Measurements from ENCODE around the gene PLGRKT.
"Not testable (repeated sequence)": the region's sequence is repeated elsewhere in the genome, so short reads cannot be mapped to it uniquely, and the experiment has no call there.

The PLGRKT gene

DNA sequence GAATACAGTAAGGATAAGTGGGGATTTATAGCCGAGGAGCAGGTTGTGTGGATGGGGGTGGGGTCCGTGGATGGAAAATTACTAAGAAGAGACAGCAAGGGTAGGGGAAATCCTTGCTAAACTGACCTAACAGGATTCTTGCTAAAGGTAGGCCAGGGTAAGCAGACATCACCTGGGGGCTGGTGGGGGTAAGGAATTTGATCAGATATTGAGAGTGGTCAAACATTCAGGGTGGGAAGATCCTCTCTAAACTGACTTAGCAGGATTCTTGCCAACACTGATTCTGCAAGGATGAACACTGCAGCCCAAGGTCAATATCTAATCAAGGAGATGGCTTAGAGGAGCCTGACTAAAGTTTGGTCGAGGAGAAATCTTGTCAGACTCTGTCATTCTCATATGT lies 2.7 kb upstream of the PLGRKT start:
- H3K4me3 ChIP-seq, result no peak overlapping the region
- no peak for DNase-seq (ENCODE audit: low spot score)
- no peak for TF ChIP-seq CTCF (IDR thresholded peaks at IDR 0.05)
- no peak overlapping the region for H3K27ac ChIP-seq

GRCh38 chr9:5438301-5439162 lies 807 bp upstream of the PLGRKT start:
- TF ChIP-seq CTCF (IDR thresholded peaks at IDR 0.05), result no peak
- Histone ChIP-seq H3K4me3 (peak overlapping the region; percentile 85), H3K27ac (peak overlapping the region; percentile 82 to 97)
- no peak for DNase-seq (ENCODE audit: low spot score)

GRCh38 chr9:5436441-5436840 lies 1.3 kb downstream of the PLGRKT start:
- DNase-seq (ENCODE audit: low spot score), result no peak
- H3K27ac ChIP-seq, result peak overlapping the region in 1 of 2 donors; percentile 97
- TF ChIP-seq CTCF (IDR thresholded peaks at IDR 0.05), result no peak
- H3K4me3 ChIP-seq, result peak overlapping the region; percentile 85

GRCh38 chr9:5435912-5436311 lies 1.8 kb downstream of the PLGRKT start:
- Histone ChIP-seq H3K27ac (no peak overlapping the region), H3K4me3 (no peak overlapping the region)
- DNase-seq (ENCODE audit: low spot score), result no peak
- no peak for TF ChIP-seq CTCF (IDR thresholded peaks at IDR 0.05)

DNA sequence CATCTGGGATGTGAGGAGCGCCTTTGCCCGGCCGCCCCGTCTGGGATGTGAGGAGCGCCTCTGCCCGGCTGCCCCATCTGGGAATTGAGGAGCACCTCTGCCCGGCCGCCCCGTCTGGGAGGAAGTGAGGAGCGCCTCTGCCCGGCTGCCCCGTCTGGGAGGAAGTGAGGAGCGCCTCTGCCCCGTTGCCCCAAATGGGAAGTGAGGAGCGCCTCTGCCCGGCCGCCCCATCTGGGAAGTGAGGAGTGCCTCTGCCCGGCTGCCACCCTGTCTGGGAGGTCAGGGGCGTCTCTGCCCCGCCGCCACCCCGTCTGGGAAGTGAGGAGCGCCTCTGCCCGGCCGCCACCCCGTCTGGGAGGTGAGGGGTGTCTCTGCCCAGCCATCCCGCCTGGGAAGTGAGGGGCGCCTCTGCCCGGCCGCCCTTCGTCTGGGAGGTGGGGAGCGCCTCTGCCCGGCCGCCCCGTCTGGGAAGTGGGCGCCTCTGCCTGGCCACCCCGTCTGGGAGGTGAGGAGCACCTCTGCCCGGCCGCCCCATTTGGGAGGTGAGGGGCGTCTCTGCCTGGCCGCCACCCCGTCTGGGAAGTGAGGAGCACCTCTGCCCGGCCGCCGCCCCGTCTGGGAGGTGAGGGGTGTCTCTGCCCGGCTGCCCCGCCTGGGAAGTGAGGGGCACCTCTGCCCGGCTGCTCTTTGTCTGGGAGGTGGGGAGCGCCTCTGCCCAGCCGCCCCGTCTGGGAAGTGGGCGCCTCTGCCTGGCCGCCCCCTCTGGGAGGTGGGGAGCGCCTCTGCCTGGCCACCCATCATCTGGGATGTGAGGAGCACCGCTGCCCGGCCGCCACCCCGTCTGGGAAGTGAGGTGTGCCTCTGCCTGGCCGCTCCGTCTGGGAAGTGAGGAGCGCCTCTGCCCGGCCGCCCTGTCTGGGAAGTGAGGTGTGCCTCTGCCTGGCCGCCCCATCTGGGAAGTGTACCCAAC lies 3.6 kb downstream of the PLGRKT start:
- DNase-seq (ENCODE audit: low spot score); H3K27ac ChIP-seq: not testable (repeated sequence)

DNA sequence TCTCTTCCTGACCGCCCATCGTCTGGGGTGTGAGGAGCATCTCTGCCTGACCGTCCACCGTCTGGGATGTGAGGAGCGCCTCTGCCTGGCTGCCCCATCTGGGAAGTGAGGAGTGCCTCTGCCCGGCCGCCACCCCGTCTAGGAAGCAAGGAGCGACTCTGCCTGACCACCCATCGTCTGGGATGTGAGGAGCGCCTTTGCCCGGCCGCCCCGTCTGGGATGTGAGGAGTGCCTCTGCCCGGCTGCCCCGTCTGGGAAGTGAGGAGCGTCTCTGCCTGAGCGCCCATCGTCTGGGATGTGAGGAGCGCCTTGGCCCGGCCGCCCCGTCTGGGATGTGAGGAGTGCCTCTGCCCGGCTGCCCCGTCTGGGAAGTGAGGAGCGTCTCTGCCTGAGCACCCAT lies 4.4 kb downstream of the PLGRKT start:
- DNase-seq (ENCODE audit: low spot score); H3K4me3 ChIP-seq; H3K27ac ChIP-seq: not testable (repeated sequence)

More for the DNA sequence above, 3.6 kb downstream of the PLGRKT start:
- not testable (repeated sequence) for H3K4me3 ChIP-seq

DNA sequence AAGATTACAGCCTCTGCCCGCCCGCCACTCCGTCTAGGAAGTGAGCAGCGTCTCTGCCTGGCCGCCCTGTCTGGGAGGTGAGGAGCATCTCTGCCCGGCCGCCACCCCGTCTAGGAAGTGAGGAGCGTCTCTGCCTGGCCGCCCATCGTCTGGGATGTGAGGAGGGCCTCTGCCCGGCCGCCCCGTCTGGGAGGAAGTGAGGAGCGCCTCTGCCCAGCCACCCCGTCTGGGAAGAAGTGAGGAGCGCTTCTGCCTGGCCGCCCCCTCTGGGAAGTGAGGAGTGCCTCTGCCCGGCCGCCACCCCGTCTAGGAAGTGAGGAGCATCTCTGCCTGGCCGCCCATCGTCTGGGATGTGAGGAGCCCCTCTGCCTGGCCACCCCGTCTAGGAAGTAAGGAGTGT lies 4.8 kb downstream of the PLGRKT start:
- H3K4me3 ChIP-seq; H3K27ac ChIP-seq; DNase-seq (ENCODE audit: low spot score): not testable (repeated sequence)

DNA sequence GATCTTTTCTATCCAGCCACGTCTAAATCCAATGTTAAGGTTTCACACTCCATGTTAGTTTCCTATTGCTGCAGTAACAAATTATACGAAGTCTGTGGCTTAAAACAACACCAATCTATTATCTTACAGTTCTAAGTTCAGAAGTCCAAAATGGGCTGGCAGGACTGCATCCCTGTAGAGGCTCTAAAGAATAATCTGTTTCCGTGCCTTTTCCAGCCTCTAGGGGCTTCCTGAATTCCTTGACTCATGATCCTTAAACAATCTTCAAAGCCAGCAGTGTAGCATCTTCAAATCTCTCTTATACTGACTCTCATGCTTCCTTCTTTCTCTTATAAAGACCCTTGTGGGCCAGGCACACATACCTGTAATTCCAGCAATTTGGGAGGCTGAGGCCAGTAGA lies 6.8 kb downstream of the PLGRKT start:
- no peak for TF ChIP-seq CTCF (IDR thresholded peaks at IDR 0.05)
- H3K27ac ChIP-seq, result no peak overlapping the region
- no peak overlapping the region for H3K4me3 ChIP-seq
- DNase-seq (ENCODE audit: low spot score), result no peak

All from coronary artery (tissue), 2 donors.